Gastrocnemius medialis (tissue), 4 donors: ENCODE results near the gene C6orf163. TPM values are rescaled to one million over a fixed set of nuclear protein-coding genes. Genes with fewer than 3 reads are reported as not detected.

Experiments used
- ATAC-seq, 2 donors: fragments of 150-250 bp; one replicate each; pipeline ENCODE4 v1.9.1; 2016
- DNase-seq, 2 donors: peaks; one replicate each; pipeline ENCODE4 v3.0.0-alpha.2; 2019
- H3K27ac ChIP-seq, 4 donors: fragments of 200-600 bp; sonication (generic); 1 replicate in 1 of 4; 2 replicates in 3 of 4; pipeline ENCODE4 v1.5.1; 2016 to 2018; ENCODE audit warnings: mild to moderate bottlenecking in 2 of 4, moderate library complexity in 1 of 4
- H3K27me3 ChIP-seq, 3 donors: fragments of 200-600 bp; sonication (generic) in 2 of 3; 1 replicate in 1 of 3; 2 replicates in 2 of 3; pipeline versions ENCODE4 v1.5.1 to v1.6.0; 2016 to 2019; ENCODE audit warnings: mild to moderate bottlenecking in 1 of 3, moderate library complexity in 1 of 3
- H3K36me3 ChIP-seq, 2 donors: fragments of 200-600 bp; sonication (generic) in 1 of 2; one replicate each; pipeline ENCODE4 v1.5.1; 2017 to 2018
- H3K4me1 ChIP-seq, 2 donors: fragments of 200-600 bp; sonication (generic) in 1 of 2; one replicate each; pipeline ENCODE4 v1.5.1; 2016 to 2017; ENCODE audit warnings: mild to moderate bottlenecking in 2 of 2
- H3K4me3 ChIP-seq, 4 donors: fragments of 200-600 bp; sonication (generic) in 3 of 4; 1 replicate in 1 of 4; 2 replicates in 3 of 4; pipeline ENCODE4 v1.5.1; 2016 to 2019; ENCODE audit warnings: mild to moderate bottlenecking in 2 of 4
- H3K9me3 ChIP-seq, 3 donors: fragments of 200-600 bp; sonication (generic) in 2 of 3; 1 replicate in 1 of 3; 2 replicates in 2 of 3; pipeline ENCODE4 v1.5.1; 2016 to 2019
- CTCF ChIP-seq, 5 experiments: fragments of 450-650 bp in 3 of 5; fragments of 200-600 bp in 2 of 5; sonication (generic) in 2 of 5; IDR thresholded peaks in 4 of 5; conservative IDR thresholded peaks in 1 of 5; 1 replicate in 4 of 5; 2 replicates in 1 of 5; pipeline ENCODE4 v1.5.1; 2016 to 2019; ENCODE audit warnings: antibody characterized with exemption in 5 of 5, mild to moderate bottlenecking in 3 of 5, moderate library complexity in 3 of 5
- POLR2A ChIP-seq, 2 donors: fragments of 450-650 bp; IDR thresholded peaks; one replicate each; pipeline ENCODE4 v1.6.1; 2017; ENCODE audit warnings: antibody characterized with exemption in 2 of 2, mild to moderate bottlenecking in 2 of 2, moderate library complexity in 2 of 2
- in situ Hi-C, 4 donors: fragments of 200-750 bp; cut with MboI; loops; one replicate each; pipeline versions ENCODE4 v1.15.0 to v1.8.0; 2017; ENCODE audit warnings: low sequenced_read_pairs in 4 of 4
- intact Hi-C: fragments of 100-400 bp; cut with DNase I; formaldehyde crosslinking; loops from one replicate; pipeline ENCODE4 v1.15.1; 2023; ENCODE audit warnings: low total_unique reads
- total RNA-seq, 4 donors: library from RNA; depleted of rRNA; stranded (reverse); fragments of >200 nt; gene quantifications; one replicate each; pipeline versions ENCODE4 v1.1.0 to v1.2.3, GENCODE V29; 2016

Gene C6orf163
- total RNA-seq, 4 donors from 2014 or later: 0.29 to 5.3 (median 0.40) TPM; not detected in 1

GRCh38 chr6:87407901-87408720 lies 63.5 kb downstream of the C6orf163 start, which contains the start of gene CFAP206:
CFAP206 (plus strand) TSS chr6:87407972; CDS start chr6:87409840, 1,868 bp downstream.
- peak within 1 kb of the TSS; percentile 72 to 89 (median 81) for H3K27ac ChIP-seq
- no peaks in the 10 kb centered on the region for H3K27me3 ChIP-seq
- peak within 1 kb of the TSS; percentile 72 to 98 (median 96) for H3K4me3 ChIP-seq
- no peak for TF ChIP-seq CTCF (IDR thresholded peaks at IDR 0.05 in 4 of 5, conservative IDR thresholded peaks at IDR 0.05 in 1 of 5)
- TF ChIP-seq POLR2A (IDR thresholded peaks at IDR 0.05): no peak
- in situ Hi-C loops: no loop called here
- ATAC-seq (peak; percentile 87 to 88), DNase-seq (peak; percentile 58 to 63)
- intact Hi-C loops: loop anchor here (1.0 to 10.0 kb wide), 4 partner anchors 64 to 256 kb away; partner anchors contain the start of genes RARS2, SLC35A1 and SMIM8
- H3K36me3 ChIP-seq: no peaks in the 10 kb centered on the region
- H3K4me1 ChIP-seq: peaks cover 3 to 9% of the 10 kb centered on the region in 2 donors
- H3K9me3 ChIP-seq: no peaks in the 10 kb centered on the region

GRCh38 chr6:87408721-87409155 lies 64.1 kb downstream of the C6orf163 start:
- TF ChIP-seq POLR2A (IDR thresholded peaks at IDR 0.05): no peak
- no peak for TF ChIP-seq CTCF (IDR thresholded peaks at IDR 0.05 in 4 of 5, conservative IDR thresholded peaks at IDR 0.05 in 1 of 5)
- H3K4me3 ChIP-seq: peak overlapping the region; percentile 72 to 98 (median 96)
- in situ Hi-C loops (no loop called here), intact Hi-C loops (loop anchor here (1.0 to 10.0 kb wide), 4 partner anchors 64 to 256 kb away; partner anchors contain the start of genes RARS2, SLC35A1 and SMIM8)
- DNase-seq (no peak), ATAC-seq (peak in 1 of 2 donors; percentile 57)
- no peaks in the 10 kb centered on the region for H3K9me3 ChIP-seq
- H3K4me1 ChIP-seq: peaks cover 3 to 9% of the 10 kb centered on the region in 2 donors
- no peaks in the 10 kb centered on the region for H3K36me3 ChIP-seq
- H3K27me3 ChIP-seq: no peaks in the 10 kb centered on the region
- H3K27ac ChIP-seq: peak overlapping the region; percentile 72 to 89 (median 78)

Other genes starting within 250 kb of the C6orf163 start
- not detected for gene CGA, start 249.7 kb upstream of the C6orf163 start, total RNA-seq
- 10 to 100 TPM; 10.7 to 21.7 (median 11.5) TPM for gene ZNF292, start 189.2 kb upstream of the C6orf163 start, total RNA-seq
- gene SMIM8, start 22.2 kb upstream of the C6orf163 start, total RNA-seq: 10 to 100 TPM in 1 of 4 donors, 1 to 10 TPM in 3; 2.8 to 17.7 (median 6.9) TPM
- gene GJB7, start 15.5 kb upstream of the C6orf163 start, total RNA-seq: not detected
- 1 to 10 TPM in 1 of 4 donors, under 1 TPM in 1, not detected in 2; 0.20 to 1.6 TPM for gene CFAP206, start 63.2 kb downstream of the C6orf163 start, total RNA-seq
- 10 to 100 TPM in 2 of 4 donors, 1 to 10 TPM in 2; 6.7 to 19.2 (median 11.2) TPM for gene SLC35A1, start 128.2 kb downstream of the C6orf163 start, total RNA-seq
- gene RARS2, start 245.2 kb downstream of the C6orf163 start, total RNA-seq: 10 to 100 TPM; 11.4 to 21.1 (median 13.4) TPM
- gene ORC3, start 245.3 kb downstream of the C6orf163 start, total RNA-seq: 10 to 100 TPM; 18.6 to 28.5 (median 22.6) TPM